ENCODE data around the gene KRT6C. TPM values are rescaled to one million over a fixed set of nuclear protein-coding genes. Genes with fewer than 3 reads are reported as not detected.

Gene KRT6C
- total and polyA plus RNA-seq, 2 experiments from 2014 or later, result 0.07 to 0.18 TPM

- H3K4me3 ChIP-seq, result no peak overlapping the region
- no peaks in the 10 kb centered on the region for H3K36me3 ChIP-seq (replicated peaks; ENCODE audit: insufficient read depth, low read depth)
- no peak overlapping the region for H2AFZ ChIP-seq
- H3K4me2 ChIP-seq, result no peak overlapping the region
- H3K27ac ChIP-seq, result no peak overlapping the region
- H3K79me2 ChIP-seq, result no peaks in the 10 kb centered on the region
- no peak for DNase-seq (ENCODE audit: low spot score)
- WGBS (ENCODE audit: low lambda C conversion rate, missing lambda C conversion rate), result 91% methylated on average over 7 of the region's 7 CpGs
- H4K20me1 ChIP-seq (ENCODE audit: insufficient read depth, poor library complexity, severe bottlenecking), result no peaks in the 10 kb centered on the region
- TF ChIP-seq CTCF (IDR thresholded peaks at IDR 0.05; ENCODE audit: poor library complexity) (no peak), EZH2phosphoT487 (IDR thresholded peaks at IDR 0.05; ENCODE audit: low read depth, severe bottlenecking, unreplicated experiment) (no peak), EZH2 (IDR thresholded peaks at IDR 0.05; ENCODE audit: borderline replicate concordance) (no peak)
- H3K9me3 ChIP-seq (ENCODE audit: low read depth), result no peaks in the 10 kb centered on the region
- H3K27me3 ChIP-seq, result no peaks in the 10 kb centered on the region
- H3K4me1 ChIP-seq (ENCODE audit: insufficient read depth), result peaks cover 15% of the 10 kb centered on the region
- H3K9me2 ChIP-seq (replicated peaks; ENCODE audit: insufficient read depth), result no peaks in the 10 kb centered on the region
These were observed 24.4 kb upstream of the KRT6C start for GRCh38 chr12:52497975-52498374.

GRCh38 chr12:52496590-52497071 is 23.0 kb upstream of the KRT6C start:
- 65% methylated on average over 4 of the region's 4 CpGs for WGBS (ENCODE audit: low lambda C conversion rate, missing lambda C conversion rate)
- Histone ChIP-seq H3K27ac (peak overlapping the region; percentile 60), H3K79me2 (no peaks in the 10 kb centered on the region), H3K27me3 (no peaks in the 10 kb centered on the region), H4K20me1 (ENCODE audit: insufficient read depth, poor library complexity, severe bottlenecking) (no peaks in the 10 kb centered on the region), H3K4me3 (no peak overlapping the region), H3K9me3 (ENCODE audit: low read depth) (no peaks in the 10 kb centered on the region), H2AFZ (no peak overlapping the region), H3K4me2 (no peak overlapping the region), H3K9me2 (replicated peaks; ENCODE audit: insufficient read depth) (no peaks in the 10 kb centered on the region), H3K4me1 (ENCODE audit: insufficient read depth) (peaks cover 15% of the 10 kb centered on the region), H3K36me3 (replicated peaks; ENCODE audit: insufficient read depth, low read depth) (no peaks in the 10 kb centered on the region)
- TF ChIP-seq EZH2 (IDR thresholded peaks at IDR 0.05; ENCODE audit: borderline replicate concordance) (no peak), CTCF (IDR thresholded peaks at IDR 0.05; ENCODE audit: poor library complexity) (no peak), EZH2phosphoT487 (IDR thresholded peaks at IDR 0.05; ENCODE audit: low read depth, severe bottlenecking, unreplicated experiment) (no peak)
- no peak for DNase-seq (ENCODE audit: low spot score)

- no peaks in the 10 kb centered on the region for H4K20me1 ChIP-seq (ENCODE audit: insufficient read depth, poor library complexity, severe bottlenecking)
- H3K4me3 ChIP-seq, result no peak overlapping the region
- H3K36me3 ChIP-seq (replicated peaks; ENCODE audit: insufficient read depth, low read depth), result no peaks in the 10 kb centered on the region
- H3K4me1 ChIP-seq (ENCODE audit: insufficient read depth), result peaks cover 15% of the 10 kb centered on the region
- 82% methylated on average over 2 of the region's 2 CpGs for WGBS (ENCODE audit: low lambda C conversion rate, missing lambda C conversion rate)
- no peak overlapping the region for H2AFZ ChIP-seq
- peak overlapping the region; percentile 60 for H3K27ac ChIP-seq
- no peaks in the 10 kb centered on the region for H3K79me2 ChIP-seq
- no peaks in the 10 kb centered on the region for H3K9me3 ChIP-seq (ENCODE audit: low read depth)
- no peaks in the 10 kb centered on the region for H3K27me3 ChIP-seq
- H3K9me2 ChIP-seq (replicated peaks; ENCODE audit: insufficient read depth), result no peaks in the 10 kb centered on the region
- no peak for DNase-seq (ENCODE audit: low spot score)
- no peak for TF ChIP-seq EZH2phosphoT487 (IDR thresholded peaks at IDR 0.05; ENCODE audit: low read depth, severe bottlenecking, unreplicated experiment)
- no peak for TF ChIP-seq CTCF (IDR thresholded peaks at IDR 0.05; ENCODE audit: poor library complexity)
- TF ChIP-seq EZH2 (IDR thresholded peaks at IDR 0.05; ENCODE audit: borderline replicate concordance), result no peak
- no peak overlapping the region for H3K4me2 ChIP-seq
These were observed 22.4 kb upstream of the KRT6C start for GRCh38 chr12:52496054-52496453.

- Histone ChIP-seq H3K4me2 (no peak overlapping the region), H3K27ac (no peak overlapping the region), H3K4me3 (no peak overlapping the region), H2AFZ (no peak overlapping the region), H3K9me2 (replicated peaks; ENCODE audit: insufficient read depth) (no peaks in the 10 kb centered on the region), H3K36me3 (replicated peaks; ENCODE audit: insufficient read depth, low read depth) (no peaks in the 10 kb centered on the region), H3K79me2 (no peaks in the 10 kb centered on the region), H3K4me1 (ENCODE audit: insufficient read depth) (peaks cover 15% of the 10 kb centered on the region), H4K20me1 (ENCODE audit: insufficient read depth, poor library complexity, severe bottlenecking) (no peaks in the 10 kb centered on the region), H3K9me3 (ENCODE audit: low read depth) (no peaks in the 10 kb centered on the region), H3K27me3 (no peaks in the 10 kb centered on the region)
- TF ChIP-seq CTCF (IDR thresholded peaks at IDR 0.05; ENCODE audit: poor library complexity), result peak; percentile 7
- TF ChIP-seq EZH2phosphoT487 (IDR thresholded peaks at IDR 0.05; ENCODE audit: low read depth, severe bottlenecking, unreplicated experiment), result no peak
- WGBS (ENCODE audit: low lambda C conversion rate, missing lambda C conversion rate), result 50% methylated on average over 3 of the region's 3 CpGs
- DNase-seq (ENCODE audit: low spot score), result peak; percentile 59
These were observed 21.8 kb upstream of the KRT6C start for GRCh38 chr12:52495389-52495788.
